Neural crest cell (in vitro differentiated cells): ENCODE measurements around the gene KNDC1. TPM values are rescaled to one million over a fixed set of nuclear protein-coding genes. Genes with fewer than 3 reads are reported as not detected.

Experiments used
- DNase-seq: peaks from one replicate; pipeline ENCODE4 v3.0.0; 2021; ENCODE audit warnings: low read depth, mixed read lengths, low spot score
- H3K27ac Mint-ChIP-seq: one replicate; pipeline ENCODE4 v1.8.0; 2021; ENCODE audit warnings: mild to moderate bottlenecking, mixed read lengths; ENCODE audit not compliant: unreplicated experiment
- H3K27me3 Mint-ChIP-seq: 2 replicates; pipeline ENCODE4 v1.8.0; 2021; ENCODE audit warnings: low read depth, mild to moderate bottlenecking, mixed read lengths
- H3K36me3 Mint-ChIP-seq: 2 replicates; pipeline ENCODE4 v1.8.0; 2021; ENCODE audit warnings: low read depth, mild to moderate bottlenecking, mixed read lengths
- H3K4me1 Mint-ChIP-seq: 2 replicates; pipeline ENCODE4 v1.8.0; 2021; ENCODE audit warnings: mixed read lengths
- H3K4me3 Mint-ChIP-seq: one replicate; pipeline ENCODE4 v1.8.0; 2021; ENCODE audit warnings: mild to moderate bottlenecking, mixed read lengths
- H3K9me3 Mint-ChIP-seq: 2 replicates; pipeline ENCODE4 v1.8.0; 2021; ENCODE audit warnings: mixed read lengths
- CTCF ChIP-seq: fragments of 200-600 bp; sonication (generic); conservative IDR thresholded peaks from 2 replicates; pipeline ENCODE4 v1.5.0; 2021; ENCODE audit warnings: antibody characterized with exemption, mild to moderate bottlenecking
- total RNA-seq: library from RNA; stranded (reverse); gene quantifications from 2 replicates; pipeline ENCODE4 v1.2.1, GENCODE V29; 2021

Gene KNDC1
- total RNA-seq, 1 donor from 2014 or later: 5.5 TPM

GRCh38 chr10:133163889-133164815, 4.1 kb downstream of the KNDC1 start:
- Mint-ChIP-seq H3K4me1 (no peaks in the 10 kb centered on the region), H3K9me3 (no peaks in the 10 kb centered on the region), H3K4me3 (no peak overlapping the region), H3K27me3 (peaks cover 25% of the 10 kb centered on the region), H3K27ac (no peak overlapping the region), H3K36me3 (peaks cover 4% of the 10 kb centered on the region)
- no peak for TF ChIP-seq CTCF
- DNase-seq: no peak

- Mint-ChIP-seq H3K4me1 (no peaks in the 10 kb centered on the region), H3K9me3 (no peaks in the 10 kb centered on the region)
Measured at GRCh38 chr10:133164816-133165555, 5.0 kb downstream of the KNDC1 start.

GRCh38 chr10:133165556-133166503, 5.8 kb downstream of the KNDC1 start:
- H3K36me3 Mint-ChIP-seq: peaks cover 6% of the 10 kb centered on the region
- no peaks in the 10 kb centered on the region for H3K9me3 Mint-ChIP-seq
- DNase-seq: no peak
- H3K4me1 Mint-ChIP-seq: no peaks in the 10 kb centered on the region
- H3K27me3 Mint-ChIP-seq: peaks cover 25% of the 10 kb centered on the region
- no peak overlapping the region for H3K27ac Mint-ChIP-seq
- H3K4me3 Mint-ChIP-seq: no peak overlapping the region
- no peak for TF ChIP-seq CTCF

More at GRCh38 chr10:133164816-133165555, 5.0 kb downstream of the KNDC1 start:
- H3K27ac Mint-ChIP-seq: no peak overlapping the region
- peaks cover 25% of the 10 kb centered on the region for H3K27me3 Mint-ChIP-seq
- H3K4me3 Mint-ChIP-seq: no peak overlapping the region
- peaks cover 5% of the 10 kb centered on the region for H3K36me3 Mint-ChIP-seq
- no peak for TF ChIP-seq CTCF
- no peak for DNase-seq

GRCh38 chr10:133166504-133166827, 6.4 kb downstream of the KNDC1 start:
- Mint-ChIP-seq H3K36me3 (peaks cover 6% of the 10 kb centered on the region), H3K27ac (peak overlapping the region; percentile 63), H3K9me3 (no peaks in the 10 kb centered on the region), H3K27me3 (peaks cover 19% of the 10 kb centered on the region), H3K4me3 (no peak overlapping the region), H3K4me1 (no peaks in the 10 kb centered on the region)
- DNase-seq: no peak
- TF ChIP-seq CTCF: no peak
